HG03354 (cell line): ENCODE results near the gene TANK.
"Not testable (repeated sequence)": the region's sequence is repeated elsewhere in the genome, so short reads cannot be mapped to it uniquely, and the experiment has no call there.

Experiments used
- ATAC-seq: cut with Tn5 transposase; IDR thresholded peaks from one replicate; pipeline ENCODE4 v1.9.1; 2021; ENCODE audit warnings: mild to moderate bottlenecking; ENCODE audit not compliant: unreplicated experiment, poor library complexity, severe bottlenecking

Gene TANK

GRCh38 chr2:161132384-161132783 is 27.8 kb upstream of the TANK start:
- ATAC-seq, result not testable (repeated sequence)

GRCh38 chr2:161133366-161133765 is 26.9 kb upstream of the TANK start:
- ATAC-seq, result no peak

GRCh38 chr2:161134547-161135518 is 25.4 kb upstream of the TANK start:
- ATAC-seq, result no peak

GRCh38 chr2:161135951-161136593 is 24.2 kb upstream of the TANK start:
- no peak for ATAC-seq

- peak; percentile 80 for ATAC-seq
Measured at GRCh38 chr2:161136696-161137324, 23.4 kb upstream of the TANK start.

- ATAC-seq, result peak; percentile 35
Measured at GRCh38 chr2:161138429-161138828, 21.8 kb upstream of the TANK start.

- peak; percentile 36 for ATAC-seq
Measured at GRCh38 chr2:161139098-161139987, 20.9 kb upstream of the TANK start.

GRCh38 chr2:161141033-161141432 is 19.2 kb upstream of the TANK start:
- ATAC-seq, result peak; percentile 42

GRCh38 chr2:161146209-161146775 is 13.9 kb upstream of the TANK start:
- no peak for ATAC-seq

GRCh38 chr2:161146996-161147395 is 13.2 kb upstream of the TANK start:
- ATAC-seq, result no peak

- ATAC-seq, result peak; percentile 79
Measured at GRCh38 chr2:161147856-161148255, 12.4 kb upstream of the TANK start.

GRCh38 chr2:161150704-161151103 is 9.5 kb upstream of the TANK start:
- ATAC-seq, result no peak

- no peak for ATAC-seq
Measured at GRCh38 chr2:161152302-161152701, 7.9 kb upstream of the TANK start.

GRCh38 chr2:161158882-161159281 is 1.3 kb upstream of the TANK start:
- no peak for ATAC-seq

- no peak for ATAC-seq
Measured at GRCh38 chr2:161159456-161160225, 587 bp upstream of the TANK start.

- no peak for ATAC-seq
Measured at GRCh38 chr2:161161074-161161706, 962 bp downstream of the TANK start.

- ATAC-seq, result no peak
Measured at GRCh38 chr2:161163440-161163839, 3.2 kb downstream of the TANK start.

GRCh38 chr2:161164161-161164560 is 3.9 kb downstream of the TANK start:
- no peak for ATAC-seq
